Activated CD4-positive, alpha-beta T cell treated with anti-CD3 and anti-CD28 coated beads for 1 hour (primary cell): ENCODE results near the gene TMED4.
"Not testable (repeated sequence)": the region's sequence is repeated elsewhere in the genome, so short reads cannot be mapped to it uniquely, and the experiment has no call there.

Source experiments
- DNase-seq: peaks from one replicate; pipeline ENCODE4 v3.0.0-alpha.2; 2020

TMED4 gene

GRCh38 chr7:44607141-44608068 is 25.4 kb upstream of the TMED4 start:
- no peak for DNase-seq

- peak; percentile 99 for DNase-seq
Observed at GRCh38 chr7:44606341-44607140, 24.5 kb upstream of the TMED4 start, which contains the start of gene OGDH. OGDH (plus strand) TSS chr7:44606627; CDS start chr7:44624344, 17,717 bp downstream.

- DNase-seq: no peak
Observed at GRCh38 chr7:44604941-44605340, 22.9 kb upstream of the TMED4 start.

GRCh38 chr7:44603193-44603592 is 21.2 kb upstream of the TMED4 start:
- no peak for DNase-seq

GRCh38 chr7:44602576-44602910 is 20.5 kb upstream of the TMED4 start:
- no peak for DNase-seq

- DNase-seq: no peak
Observed at GRCh38 chr7:44599222-44599621, 17.2 kb upstream of the TMED4 start.

- DNase-seq: not testable (repeated sequence)
Observed at GRCh38 chr7:44597181-44597580, 15.2 kb upstream of the TMED4 start.

- DNase-seq: no peak
Observed at GRCh38 chr7:44595934-44596635, 14.1 kb upstream of the TMED4 start.

GRCh38 chr7:44590910-44591309 is 8.9 kb upstream of the TMED4 start:
- DNase-seq: no peak

- DNase-seq: no peak
Observed at GRCh38 chr7:44587843-44588711, 6.0 kb upstream of the TMED4 start.

- DNase-seq: no peak
Observed at GRCh38 chr7:44583146-44583865, 1.3 kb upstream of the TMED4 start.

- DNase-seq: peak; percentile 22
Observed at GRCh38 chr7:44580945-44581878, 819 bp downstream of the TMED4 start.

GRCh38 chr7:44576228-44576627 is 5.8 kb downstream of the TMED4 start:
- DNase-seq: no peak

GRCh38 chr7:44575054-44575453 is 7.0 kb downstream of the TMED4 start:
- no peak for DNase-seq

GRCh38 chr7:44574287-44574872 is 7.7 kb downstream of the TMED4 start:
- no peak for DNase-seq

- peak; percentile 86 for DNase-seq
Observed at GRCh38 chr7:44573464-44574286, 8.4 kb downstream of the TMED4 start, which contains the start of gene DDX56. DDX56 (minus strand) TSS chr7:44573908; CDS start chr7:44573895, 13 bp downstream.

- no peak for DNase-seq
Observed at GRCh38 chr7:44572771-44573170, 9.3 kb downstream of the TMED4 start.

- DNase-seq: no peak
Observed at GRCh38 chr7:44569959-44570358, 12.1 kb downstream of the TMED4 start.
